DMS153 treated with DMSO at 0.1 percent for 48 hours (cell line): ENCODE data around the gene MBOAT7.
"Not testable (repeated sequence)": the region's sequence is repeated elsewhere in the genome, so short reads cannot be mapped to it uniquely, and the experiment has no call there.

Source experiments
- DNase-seq: peaks from one replicate; lab custom pipeline; 2025; ENCODE audit not compliant: unreplicated experiment; lab: John Stamatoyannopoulos, UW

The MBOAT7 gene

DNA sequence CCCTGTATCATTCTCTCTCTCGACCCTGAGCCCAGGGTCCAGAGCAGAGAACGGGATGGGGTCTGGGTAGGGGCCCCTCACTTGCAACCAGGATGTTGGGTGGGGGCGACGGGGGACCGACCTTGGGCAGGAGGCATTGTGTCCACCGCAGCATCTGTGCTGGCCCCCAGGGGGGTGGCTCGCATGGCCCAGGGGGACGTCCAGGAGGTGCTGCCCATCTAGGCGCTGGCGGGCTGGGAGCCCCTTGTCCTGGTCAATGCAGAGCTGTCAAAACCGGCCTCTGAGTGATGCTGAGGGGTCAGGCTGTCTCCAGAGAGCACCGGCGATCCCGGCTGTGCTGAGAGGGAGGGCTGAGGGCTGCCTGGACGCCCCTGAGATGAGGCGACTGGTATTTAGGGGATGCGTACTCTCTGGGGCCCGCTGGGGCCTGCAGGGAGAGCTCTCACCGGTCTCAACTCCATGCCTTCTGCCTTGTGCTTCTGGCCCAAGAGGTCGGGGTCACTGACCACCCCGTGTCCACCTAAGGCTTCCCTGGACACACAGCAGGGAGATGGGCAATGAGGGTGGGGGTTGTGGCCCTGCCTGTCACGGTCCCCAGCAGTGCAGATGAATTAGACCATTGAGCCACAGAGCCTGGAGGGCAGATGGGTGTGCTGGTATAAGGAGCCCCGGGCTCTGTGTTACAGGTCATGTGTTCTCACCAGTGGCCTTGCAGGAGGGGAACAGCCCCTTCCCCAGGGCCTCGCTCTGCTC is 19.9 kb upstream of the MBOAT7 start:
- no peak for DNase-seq

- DNase-seq: no peak
Observed at GRCh38 chr19:54208784-54209057, 19.3 kb upstream of the MBOAT7 start.

DNA sequence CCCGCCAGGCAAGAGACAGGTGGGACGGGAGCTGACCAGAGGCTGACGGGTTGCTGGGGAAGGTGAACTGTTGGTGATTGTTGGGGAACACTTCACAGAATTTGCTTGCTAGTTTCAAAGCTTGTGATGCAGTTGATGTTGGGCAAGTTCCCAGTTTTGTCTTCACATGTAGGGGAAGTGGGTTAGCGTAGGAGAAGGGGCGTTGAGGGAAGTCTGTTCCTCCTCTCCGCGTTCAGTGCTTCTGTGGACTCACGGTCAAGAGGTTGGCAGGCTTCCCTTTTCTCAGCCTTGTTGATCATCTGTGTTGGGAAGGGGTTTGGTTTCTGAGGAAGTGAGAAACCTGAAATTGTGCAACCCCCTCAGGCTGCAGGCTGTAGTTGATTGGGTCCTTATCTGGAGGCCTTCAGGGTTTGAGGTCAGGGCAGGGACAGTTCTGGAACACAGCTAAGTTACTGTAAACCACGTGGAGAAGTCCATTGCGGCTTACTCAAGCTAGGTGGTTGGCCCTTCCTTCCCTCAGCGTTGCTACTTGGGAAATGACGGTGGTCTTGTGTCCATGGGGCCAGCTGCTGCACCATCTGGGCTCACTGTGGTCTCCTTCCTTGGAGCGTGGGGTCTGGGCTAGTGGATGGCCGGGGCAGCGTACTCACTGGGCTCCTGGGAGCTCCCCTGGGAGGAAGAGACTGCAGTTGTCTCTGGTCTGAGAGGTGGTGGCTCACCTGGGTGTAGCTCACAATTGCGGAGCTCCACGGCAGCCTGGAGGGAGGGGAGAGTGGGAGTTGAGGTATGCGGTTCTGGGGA is 18.8 kb upstream of the MBOAT7 start:
- no peak for DNase-seq

GRCh38 chr19:54207676-54207982 is 18.2 kb upstream of the MBOAT7 start:
- DNase-seq: no peak

DNA sequence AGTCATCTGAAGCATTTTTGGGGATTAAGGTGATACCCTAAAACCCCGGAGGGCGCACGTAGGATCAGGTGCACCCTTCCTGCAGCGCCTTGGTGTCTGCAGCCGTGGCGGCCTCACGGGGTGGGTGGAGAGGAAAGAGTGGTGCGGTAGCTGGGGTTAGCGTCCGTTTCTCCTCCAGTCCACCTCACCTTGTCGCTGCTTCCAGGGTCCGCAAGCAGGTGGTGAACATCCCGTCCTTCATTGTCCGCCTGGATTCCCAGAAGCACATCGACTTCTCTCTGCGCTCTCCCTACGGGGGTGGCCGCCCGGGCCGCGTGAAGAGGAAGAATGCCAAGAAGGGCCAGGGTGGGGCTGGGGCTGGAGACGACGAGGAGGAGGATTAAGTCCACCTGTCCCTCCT is 17.8 kb upstream of the MBOAT7 start:
- DNase-seq: not testable (repeated sequence)

DNA sequence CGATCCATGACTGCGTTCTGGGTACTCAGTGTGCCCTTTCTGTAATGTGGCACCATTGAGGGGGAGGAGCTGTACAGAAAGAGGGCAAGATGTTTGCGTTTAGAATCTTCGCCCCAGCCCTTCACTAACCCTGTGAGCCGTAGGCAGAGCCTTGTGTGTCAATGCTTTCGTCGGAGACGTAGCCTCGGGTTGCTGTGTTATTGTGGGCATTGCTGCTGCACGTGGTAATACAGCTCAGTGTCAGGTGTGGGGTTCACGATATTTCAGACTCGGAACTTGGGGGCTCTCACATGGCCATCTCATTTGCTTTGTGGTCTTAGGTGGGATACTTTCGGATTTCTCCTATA is 17.4 kb upstream of the MBOAT7 start:
- DNase-seq: no peak

- no peak for DNase-seq
Observed at GRCh38 chr19:54206030-54206830, 16.9 kb upstream of the MBOAT7 start.

DNA sequence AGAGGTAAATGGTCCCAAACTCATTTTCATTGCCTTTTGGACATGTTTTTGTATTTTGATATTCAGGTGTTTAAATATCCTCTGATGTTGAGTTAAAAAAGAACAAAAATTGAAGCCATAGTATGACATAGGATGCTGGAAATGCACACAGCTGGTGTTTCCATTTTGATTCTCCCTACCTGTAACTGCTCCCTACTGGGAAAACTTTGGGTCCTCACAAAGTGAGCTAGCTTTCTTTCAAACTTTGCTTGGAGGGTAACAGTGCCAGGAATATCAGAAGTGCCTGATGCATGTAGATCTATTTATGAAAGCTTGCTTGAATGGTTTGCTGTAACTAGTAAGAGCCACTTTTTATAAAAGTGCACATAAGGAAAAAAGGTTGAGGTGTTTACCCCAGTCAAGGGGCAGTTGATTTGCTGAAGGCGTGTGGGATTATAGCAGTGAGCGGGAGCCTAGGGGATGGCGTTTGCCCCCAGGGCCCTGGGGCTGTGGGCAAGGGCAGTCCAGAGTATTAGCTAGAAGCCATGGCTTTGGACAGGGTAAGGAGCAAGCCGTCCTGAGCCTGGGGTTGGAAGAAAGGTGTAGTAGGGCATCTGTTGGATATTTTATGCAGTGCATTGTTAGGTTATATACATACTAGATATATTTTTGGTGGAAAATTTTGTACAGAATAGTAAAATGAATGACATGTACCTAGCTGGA is 15.5 kb upstream of the MBOAT7 start:
- DNase-seq: no peak

GRCh38 chr19:54203151-54203611 is 13.8 kb upstream of the MBOAT7 start:
- no peak for DNase-seq

GRCh38 chr19:54201980-54202379 is 12.6 kb upstream of the MBOAT7 start:
- DNase-seq: no peak

DNA sequence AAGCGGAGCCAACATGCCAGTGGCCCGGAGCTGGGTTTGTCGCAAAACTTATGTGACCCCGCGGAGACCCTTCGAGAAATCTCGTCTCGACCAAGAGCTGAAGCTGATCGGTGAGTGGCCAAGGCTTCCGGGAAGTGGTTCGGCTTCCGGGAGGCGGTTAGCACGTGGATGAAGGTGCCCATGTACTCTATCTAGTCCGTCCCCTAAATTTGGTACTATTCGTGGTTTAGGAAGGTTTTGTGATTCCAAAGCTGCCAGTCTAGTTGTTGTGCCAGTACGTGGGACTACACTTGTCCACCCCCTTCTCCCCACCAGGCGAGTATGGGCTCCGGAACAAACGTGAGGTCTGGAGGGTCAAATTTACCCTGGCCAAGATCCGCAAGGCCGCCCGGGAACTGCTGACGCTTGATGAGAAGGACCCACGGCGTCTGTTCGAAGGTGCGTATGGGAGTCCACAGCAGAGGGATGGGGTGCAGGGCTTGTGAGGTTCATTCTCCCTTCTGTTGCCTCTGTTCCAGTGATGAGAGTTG is 11.9 kb upstream of the MBOAT7 start:
- DNase-seq: no peak

- no peak for DNase-seq
Observed at GRCh38 chr19:54199401-54199800, 10.0 kb upstream of the MBOAT7 start.

- DNase-seq: no peak
Observed at GRCh38 chr19:54197121-54197520, 7.7 kb upstream of the MBOAT7 start.

DNA sequence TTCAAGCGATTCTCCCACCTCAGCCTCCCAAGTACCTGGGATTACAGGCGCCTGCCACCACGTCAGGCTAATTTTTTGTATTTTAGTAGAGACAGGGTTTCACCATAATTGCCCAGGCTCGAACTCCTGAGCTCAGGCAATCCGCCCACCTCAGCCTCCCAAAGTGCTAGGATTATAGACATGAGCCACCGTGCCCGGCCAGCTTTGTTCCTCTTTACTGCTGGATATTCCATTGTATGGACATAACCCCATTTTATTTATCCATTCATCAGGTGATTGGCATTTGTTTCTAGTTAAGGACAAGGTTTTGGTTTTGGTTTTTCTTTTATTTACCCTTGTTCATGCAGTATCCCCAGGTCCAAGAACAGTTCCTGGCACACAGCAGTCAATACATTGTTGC is 7.2 kb upstream of the MBOAT7 start:
- DNase-seq: no peak

GRCh38 chr19:54194463-54194862 is 5.1 kb upstream of the MBOAT7 start:
- not testable (repeated sequence) for DNase-seq

DNA sequence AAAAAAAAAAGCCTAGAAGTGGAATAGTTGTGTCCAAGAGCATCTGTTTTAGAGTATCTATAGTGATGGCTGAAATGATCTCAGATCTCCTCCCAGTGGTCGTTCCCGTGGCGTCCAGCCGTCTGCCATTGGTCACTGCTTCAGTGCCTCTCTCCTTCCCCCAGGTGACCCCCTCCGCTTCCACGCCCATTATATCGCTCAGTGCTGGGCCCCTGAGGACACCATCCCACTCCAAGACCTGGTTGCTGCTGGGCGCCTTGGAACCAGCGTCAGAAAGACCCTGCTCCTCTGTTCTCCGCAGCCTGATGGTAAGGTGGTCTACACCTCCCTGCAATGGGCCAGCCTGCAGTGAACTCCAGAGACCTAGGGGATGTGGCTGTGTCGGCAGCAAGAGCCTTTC is 3.6 kb upstream of the MBOAT7 start:
- DNase-seq: no peak

- DNase-seq: no peak
Observed at GRCh38 chr19:54191811-54192453, 2.6 kb upstream of the MBOAT7 start.

- no peak for DNase-seq
Observed at GRCh38 chr19:54191011-54191810, 1.8 kb upstream of the MBOAT7 start, which contains the start of gene TSEN34. Gene TSEN34, plus strand, starts transcription at chr19:54191308. Its CDS starts 57 bp downstream, at chr19:54191365.

DNA sequence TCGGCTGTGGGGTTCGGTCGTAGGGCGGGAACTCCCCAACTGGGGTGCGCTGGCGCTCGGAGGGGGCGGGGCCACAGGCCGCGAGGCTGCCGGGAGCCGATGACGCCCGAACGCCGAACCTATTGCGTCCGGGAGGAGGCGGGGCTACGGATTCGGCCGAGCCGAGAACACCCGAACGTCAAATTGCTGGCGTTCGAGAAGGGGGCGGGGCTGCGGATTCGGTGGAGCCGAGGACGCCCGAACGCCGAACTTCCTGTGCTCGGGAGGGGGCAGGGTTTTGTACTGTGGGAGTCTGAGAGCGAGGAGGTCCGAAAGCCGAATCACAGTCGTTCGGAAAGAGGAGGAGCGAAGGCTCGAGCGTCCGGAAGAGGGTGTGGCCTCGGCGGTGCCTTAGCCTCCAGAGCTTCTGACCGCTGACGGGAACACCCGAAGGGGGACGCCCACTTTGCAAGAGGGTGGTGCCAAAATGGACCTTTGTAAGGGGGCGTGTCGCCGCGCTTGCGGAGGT is 1.2 kb upstream of the MBOAT7 start:
- DNase-seq: peak; percentile 97
